ENCODE results near the gene RTEL1.
A peak's percentile ranks its signal among the peaks of the same experiment; 100 is the strongest.
"Not testable (repeated sequence)": the region's sequence is repeated elsewhere in the genome, so short reads cannot be mapped to it uniquely, and the experiment has no call there.

The RTEL1 gene

GRCh38 chr20:63730189-63730733 is 72.1 kb downstream of the RTEL1 start:
- not testable (repeated sequence) for DNase-seq

GRCh38 chr20:63731410-63731809 is 73.3 kb downstream of the RTEL1 start:
- DNase-seq, result no peak

- DNase-seq, result no peak
These were observed 74.3 kb downstream of the RTEL1 start for GRCh38 chr20:63732118-63733095.

GRCh38 chr20:63733117-63733516 is 75.0 kb downstream of the RTEL1 start:
- DNase-seq, result no peak

- DNase-seq, result no peak
These were observed 75.5 kb downstream of the RTEL1 start for GRCh38 chr20:63733579-63734081.

- DNase-seq, result no peak
These were observed 76.2 kb downstream of the RTEL1 start for GRCh38 chr20:63734111-63734945.

- DNase-seq, result no peak
These were observed 77.1 kb downstream of the RTEL1 start for GRCh38 chr20:63734946-63735858.

- peak; percentile 84 for DNase-seq
These were observed 78.0 kb downstream of the RTEL1 start, which contains the start of gene LIME1 for GRCh38 chr20:63735859-63736718. LIME1 (plus strand) TSS chr20:63736664; CDS start chr20:63737550, 886 bp downstream.

GRCh38 chr20:63736893-63737694 is 79.0 kb downstream of the RTEL1 start:
- DNase-seq, result peak; percentile 56

GRCh38 chr20:63737695-63737944 is 79.5 kb downstream of the RTEL1 start:
- no peak for DNase-seq

GRCh38 chr20:63737945-63738686 is 80.0 kb downstream of the RTEL1 start:
- DNase-seq, result peak; percentile 35

- peak; percentile 36 for DNase-seq
These were observed 80.6 kb downstream of the RTEL1 start for GRCh38 chr20:63738687-63739129.

- DNase-seq, result peak; percentile 83
These were observed 81.3 kb downstream of the RTEL1 start, which contains the start of gene SLC2A4RG for GRCh38 chr20:63739130-63740069. SLC2A4RG (plus strand) TSS chr20:63739776; CDS start chr20:63739913, 137 bp downstream.

GRCh38 chr20:63740070-63740626 is 82.0 kb downstream of the RTEL1 start:
- peak; percentile 73 for DNase-seq

- peak; percentile 43 for DNase-seq
These were observed 82.7 kb downstream of the RTEL1 start for GRCh38 chr20:63740627-63741353.

- DNase-seq, result no peak
These were observed 83.2 kb downstream of the RTEL1 start for GRCh38 chr20:63741354-63741675.
